GM18502 (cell line): ENCODE measurements around the gene TMEM198.

ENCODE experiments used
- ATAC-seq: cut with Tn5 transposase; IDR thresholded peaks from one replicate; pipeline ENCODE4 v1.9.1; 2021; ENCODE audit warnings: mild to moderate bottlenecking; ENCODE audit not compliant: unreplicated experiment, poor library complexity

Gene TMEM198

GRCh38 chr2:219524817-219525216 is 19.0 kb upstream of the TMEM198 start:
- no peak for ATAC-seq

DNA sequence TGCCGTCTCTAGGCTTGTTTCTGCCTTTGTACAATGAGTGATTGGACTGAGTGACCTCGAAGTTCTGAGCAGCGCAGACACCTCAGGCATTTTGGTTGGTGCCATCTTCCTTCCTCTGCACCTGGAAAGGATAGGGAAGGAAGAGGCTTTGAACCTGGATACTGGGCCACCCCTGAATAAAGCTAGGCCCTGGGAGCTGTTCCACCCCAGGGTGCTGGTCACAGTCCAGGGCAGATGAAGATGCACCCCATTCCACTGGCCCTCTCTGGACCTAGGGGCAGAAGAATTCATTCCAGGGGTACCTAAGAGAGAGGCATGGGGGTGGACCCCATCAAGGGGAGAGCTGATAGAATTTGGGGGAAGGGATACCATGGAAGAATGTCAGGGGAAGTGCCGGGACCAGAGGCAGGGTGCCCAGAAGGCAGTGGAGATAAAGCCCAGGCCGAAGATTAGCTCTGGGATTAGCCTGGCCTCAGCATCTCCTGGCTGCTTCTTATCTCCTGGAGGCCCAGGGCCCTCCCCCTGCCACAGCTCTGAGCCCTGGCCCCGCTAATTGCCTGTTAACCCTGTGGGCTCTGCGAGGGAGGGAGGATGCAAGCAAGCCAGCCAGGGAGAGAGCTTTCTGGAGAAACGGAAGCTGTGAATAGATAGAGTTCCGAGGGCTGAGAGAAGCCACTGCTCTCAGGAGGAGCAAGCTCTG is 18.1 kb upstream of the TMEM198 start:
- ATAC-seq = no peak

- no peak for ATAC-seq
These were observed 17.3 kb upstream of the TMEM198 start for GRCh38 chr2:219526320-219527075.

- ATAC-seq = no peak
These were observed 16.8 kb upstream of the TMEM198 start for GRCh38 chr2:219527076-219527394.

DNA sequence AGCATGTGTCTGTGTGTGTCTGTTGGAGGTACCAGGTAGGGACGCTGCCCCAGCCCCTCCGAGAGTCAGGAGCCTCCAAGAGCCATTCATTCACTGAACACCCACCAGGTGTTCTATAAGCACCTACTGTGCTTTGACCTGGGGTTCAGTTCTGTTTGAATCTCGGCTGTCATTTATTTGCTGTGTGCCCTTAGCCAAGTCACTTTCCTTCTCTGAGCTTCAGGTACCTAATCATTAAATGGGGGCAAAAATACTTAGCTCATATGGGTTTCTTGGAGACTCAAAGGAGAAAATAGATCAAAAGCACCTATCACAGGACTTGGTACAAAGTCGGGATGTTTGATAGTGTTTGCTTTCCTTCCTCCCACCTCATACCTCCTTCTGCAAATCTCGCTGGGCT is 16.4 kb upstream of the TMEM198 start:
- no peak for ATAC-seq

GRCh38 chr2:219530048-219530963 is 13.5 kb upstream of the TMEM198 start:
- ATAC-seq = peak; percentile 91

- ATAC-seq = no peak
These were observed 12.0 kb upstream of the TMEM198 start for GRCh38 chr2:219531639-219532377.

DNA sequence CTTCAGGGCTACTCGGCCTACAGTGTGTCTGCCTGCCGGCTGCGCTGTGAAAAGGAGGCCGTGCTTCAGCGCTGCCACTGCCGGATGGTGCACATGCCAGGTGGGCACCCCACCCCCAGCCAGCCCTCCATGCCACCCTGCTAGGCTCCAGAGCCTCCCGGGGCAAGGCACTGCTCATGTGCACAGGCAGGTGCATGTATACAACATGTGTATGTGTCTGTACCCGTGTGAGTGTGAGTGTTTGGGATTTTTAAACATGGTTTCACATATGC is 11.5 kb upstream of the TMEM198 start:
- no peak for ATAC-seq

DNA sequence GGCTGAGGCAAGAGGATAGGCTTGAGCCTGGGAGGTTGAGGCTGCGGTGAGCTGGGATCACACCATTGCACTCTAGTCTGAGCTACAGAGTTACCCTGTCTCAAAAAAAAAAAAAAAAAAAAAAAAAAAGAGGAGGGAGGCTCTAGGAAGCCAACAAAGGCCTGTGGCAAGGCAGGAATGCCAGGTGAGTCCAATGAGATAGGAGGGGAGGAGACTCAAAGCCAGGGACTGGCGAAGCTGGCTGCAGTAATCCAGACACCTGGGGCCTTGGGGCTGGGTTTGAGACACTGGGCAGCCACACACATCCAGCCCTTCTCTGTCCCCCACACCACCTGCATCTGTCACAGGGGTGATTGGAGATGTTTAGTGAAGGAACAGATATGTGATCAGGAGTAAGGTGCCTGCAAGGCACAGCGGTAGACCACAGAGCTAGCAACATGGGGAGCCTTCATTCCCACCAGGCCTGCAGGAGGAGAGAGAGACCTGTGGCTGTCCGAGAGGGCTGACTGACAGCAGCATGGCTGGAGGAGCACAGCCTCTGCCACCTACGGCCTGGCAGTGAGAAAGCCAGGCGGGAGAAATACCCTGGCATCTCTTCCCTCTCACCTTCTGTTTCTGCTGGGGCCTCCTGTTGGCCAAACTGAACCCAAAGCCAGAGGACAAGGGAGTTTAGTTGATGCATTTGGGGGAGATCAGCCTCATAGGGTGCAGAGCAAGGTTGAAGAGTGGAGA is 9.7 kb upstream of the TMEM198 start:
- no peak for ATAC-seq

DNA sequence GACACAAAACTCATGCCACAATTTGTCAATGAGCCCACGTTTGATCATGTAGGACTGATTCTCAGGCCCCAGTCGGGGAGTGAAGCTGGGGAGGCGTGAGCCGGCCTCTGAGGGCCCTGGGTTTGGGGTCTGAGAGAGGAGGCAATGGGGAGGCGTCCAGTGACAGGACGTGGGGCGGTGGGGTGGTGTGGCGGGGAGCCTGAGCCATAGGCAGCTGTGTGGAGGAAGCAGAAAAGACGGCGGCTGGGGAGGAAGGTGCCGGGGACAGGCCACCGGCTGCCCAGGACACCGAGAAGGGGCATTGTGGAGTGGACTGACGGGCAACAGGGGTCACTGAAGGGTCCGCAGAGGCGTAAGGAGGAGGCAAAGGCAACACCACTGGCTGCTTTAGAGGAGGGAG is 7.4 kb upstream of the TMEM198 start:
- ATAC-seq = no peak

- no peak for ATAC-seq
These were observed 6.9 kb upstream of the TMEM198 start for GRCh38 chr2:219536967-219537366.

- ATAC-seq = no peak
These were observed 6.0 kb upstream of the TMEM198 start for GRCh38 chr2:219537657-219538488.

DNA sequence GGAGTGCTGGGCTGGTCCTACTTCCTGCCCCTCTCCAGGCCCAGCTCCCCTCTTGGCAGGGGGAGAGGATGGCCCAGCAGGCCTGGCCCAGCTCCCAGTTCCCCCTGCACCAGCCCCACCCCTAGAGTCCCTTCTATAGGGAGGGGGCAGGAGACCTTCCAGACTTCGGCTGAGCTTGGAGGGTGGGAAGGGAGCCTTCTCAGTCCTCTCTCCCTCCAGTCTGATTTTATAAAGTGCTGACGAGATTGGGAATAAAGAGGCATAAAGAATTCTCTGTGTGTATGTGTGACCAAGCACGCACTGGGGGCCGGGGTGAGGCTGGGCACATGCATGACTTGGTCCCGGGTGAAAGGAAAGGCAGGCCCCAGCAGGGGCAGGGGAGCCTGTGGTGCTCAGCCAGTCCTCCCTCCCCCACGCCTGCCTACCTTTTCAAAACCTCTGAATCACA is 5.3 kb upstream of the TMEM198 start:
- no peak for ATAC-seq

- no peak for ATAC-seq
These were observed 4.7 kb upstream of the TMEM198 start for GRCh38 chr2:219538956-219539788.

- no peak for ATAC-seq
These were observed 3.7 kb upstream of the TMEM198 start for GRCh38 chr2:219539926-219540678.

- no peak for ATAC-seq
These were observed 2.9 kb upstream of the TMEM198 start for GRCh38 chr2:219540784-219541504.
